CD14-positive monocyte (primary cell): ENCODE data around the gene KDELR1. TPM values are rescaled to one million over a fixed set of nuclear protein-coding genes. Genes with fewer than 3 reads are reported as not detected.

Experiments used
- DNase-seq, 3 donors: peaks; one replicate each; pipeline ENCODE4 v3.0.0-alpha.2; 2011 to 2022
- H2AFZ ChIP-seq: 2 replicates; pipeline ENCODE4 v1.6.0; 2012; ENCODE audit warnings: mild to moderate bottlenecking, low read depth, low read length, inconsistent platforms; ENCODE audit not compliant: insufficient read depth, poor library complexity, severe bottlenecking
- H3K27ac ChIP-seq, 2 donors: 1 replicate in 1 of 2; 2 replicates in 1 of 2; pipeline ENCODE4 v1.5.1; 2012 to 2013; ENCODE audit warnings: low read length in 2 of 2, control low read depth in 1 of 2, inconsistent platforms in 1 of 2, low read depth in 1 of 2, mild to moderate bottlenecking in 1 of 2
- H3K27me3 ChIP-seq, 2 donors: one replicate each; pipeline versions ENCODE4 v1.6.0 to v1.6.1; 2011 to 2013; ENCODE audit warnings: low read length in 2 of 2; ENCODE audit not compliant: control insufficient read depth in 2 of 2, insufficient read depth in 2 of 2
- H3K36me3 ChIP-seq, 2 donors: replicated peaks in 1 of 2; 1 replicate in 1 of 2; 2 replicates in 1 of 2; pipeline versions ENCODE4 v1.5.1 to v1.6.1; 2012 to 2013; ENCODE audit warnings: low read length in 2 of 2, control low read depth in 1 of 2, inconsistent platforms in 1 of 2, mild to moderate bottlenecking in 1 of 2; ENCODE audit not compliant: insufficient read depth in 2 of 2, control insufficient read depth in 1 of 2
- H3K4me1 ChIP-seq, 2 donors: 1 replicate in 1 of 2; 2 replicates in 1 of 2; pipeline versions ENCODE4 v1.5.1 to v1.6.1; 2012 to 2013; ENCODE audit warnings: low read length in 2 of 2, control low read depth in 1 of 2, inconsistent platforms in 1 of 2, mild to moderate bottlenecking in 1 of 2, moderate library complexity in 1 of 2; ENCODE audit not compliant: insufficient read depth in 2 of 2, control insufficient read depth in 1 of 2
- H3K4me2 ChIP-seq: replicated peaks from 2 replicates; pipeline ENCODE3; 2012; ENCODE audit warnings: low read length, moderate library complexity, mild to moderate bottlenecking; ENCODE audit not compliant: poor library complexity, severe bottlenecking; ENCODE audit errors: extremely low read depth
- H3K4me3 ChIP-seq, 3 experiments: fragments of 200-600 bp in 1 of 3; sonication (generic) in 1 of 3; replicated peaks in 1 of 3; 1 replicate in 2 of 3; 2 replicates in 1 of 3; pipeline ENCODE4 v1.5.1; 2011 to 2013; ENCODE audit warnings: low read length in 3 of 3, mild to moderate bottlenecking in 3 of 3, control low read depth in 2 of 3, low read depth in 2 of 3, inconsistent platforms in 1 of 3, moderate library complexity in 1 of 3
- H3K79me2 ChIP-seq: 2 replicates; pipeline ENCODE4 v1.6.0; 2012; ENCODE audit warnings: mild to moderate bottlenecking, control low read depth, inconsistent platforms, low read length, moderate library complexity; ENCODE audit not compliant: insufficient read depth
- H3K9ac ChIP-seq: 2 replicates; pipeline ENCODE4 v1.6.0; 2017; ENCODE audit warnings: low read length, mild to moderate bottlenecking; ENCODE audit not compliant: insufficient read depth, poor library complexity, severe bottlenecking
- H3K9me3 ChIP-seq, 2 donors: replicated peaks in 1 of 2; 1 replicate in 1 of 2; 2 replicates in 1 of 2; pipeline versions ENCODE4 v1.5.1 to v1.6.1; 2012 to 2013; ENCODE audit warnings: low read length in 2 of 2, control low read depth in 1 of 2; ENCODE audit not compliant: control insufficient read depth in 1 of 2, insufficient read depth in 1 of 2
- H4K20me1 ChIP-seq: 2 replicates; pipeline ENCODE4 v1.6.0; 2012; ENCODE audit warnings: mild to moderate bottlenecking, low read length, control low read depth, moderate library complexity; ENCODE audit not compliant: insufficient read depth
- H3K27ac Mint-ChIP-seq, 7 donors: one replicate each; pipeline ENCODE4 v1.8.0; 2020; ENCODE audit warnings: mild to moderate bottlenecking in 7 of 7, mixed read lengths in 7 of 7, moderate library complexity in 6 of 7, inconsistent platforms in 2 of 7
- H3K27me3 Mint-ChIP-seq, 3 donors: one replicate each; pipeline ENCODE4 v1.8.0; 2021 to 2022; ENCODE audit warnings: low read depth in 3 of 3, mild to moderate bottlenecking in 3 of 3, mixed read lengths in 3 of 3, moderate library complexity in 3 of 3, inconsistent platforms in 1 of 3
- H3K36me3 Mint-ChIP-seq, 2 donors: one replicate each; pipeline ENCODE4 v1.8.0; 2020; ENCODE audit warnings: mixed read lengths in 2 of 2, inconsistent platforms in 1 of 2, mild to moderate bottlenecking in 1 of 2
- H3K4me1 Mint-ChIP-seq: one replicate; pipeline ENCODE4 v1.8.0; 2020; ENCODE audit warnings: mild to moderate bottlenecking, mixed read lengths
- H3K4me3 Mint-ChIP-seq, 2 donors: one replicate each; pipeline ENCODE4 v1.8.0; 2020; ENCODE audit warnings: mild to moderate bottlenecking in 2 of 2, mixed read lengths in 2 of 2, moderate library complexity in 1 of 2
- H3K9me3 Mint-ChIP-seq, 7 donors: one replicate each; pipeline ENCODE4 v1.8.0; 2020 to 2022; ENCODE audit warnings: mixed read lengths in 7 of 7, mild to moderate bottlenecking in 6 of 7, moderate library complexity in 6 of 7, inconsistent platforms in 2 of 7
- CTCF ChIP-seq: fragments of 200-600 bp; IDR thresholded peaks from one replicate; pipeline ENCODE4 v1.8.0; 2022; ENCODE audit warnings: antibody characterized with exemption, mild to moderate bottlenecking
- WGBS: methylation state at CpG from one replicate; pipeline ENCODE4 v1.1.5; 2013; ENCODE audit warnings: missing lambda C conversion rate; ENCODE audit not compliant: insufficient coverage; 5-methylcytosine and 5-hydroxymethylcytosine counted together
- intact Hi-C, 2 donors: fragments of 100-400 bp; cut with micrococcal nuclease; formaldehyde crosslinking; loops; one replicate each; pipeline versions ENCODE4 v1.15.0 to v1.15.1; 2023
- polyA plus RNA-seq, 3 donors: library from polyadenylated mRNA; depleted of rRNA in 1 of 3; unstranded in 2 of 3; stranded (reverse) in 1 of 3; fragments of 300-500 nt in 2 of 3; fragments of >200 nt in 1 of 3; fragmentation: Illumina TruSeq in 2 of 3; gene quantifications; 1 replicate in 2 of 3; 2 replicates in 1 of 3; pipeline ENCODE4 v1.2.3, GENCODE V29; 2012 to 2021

The KDELR1 gene
- polyA plus RNA-seq, 3 donors, result 42.0 to 72.0 (median 51.3) TPM

DNA sequence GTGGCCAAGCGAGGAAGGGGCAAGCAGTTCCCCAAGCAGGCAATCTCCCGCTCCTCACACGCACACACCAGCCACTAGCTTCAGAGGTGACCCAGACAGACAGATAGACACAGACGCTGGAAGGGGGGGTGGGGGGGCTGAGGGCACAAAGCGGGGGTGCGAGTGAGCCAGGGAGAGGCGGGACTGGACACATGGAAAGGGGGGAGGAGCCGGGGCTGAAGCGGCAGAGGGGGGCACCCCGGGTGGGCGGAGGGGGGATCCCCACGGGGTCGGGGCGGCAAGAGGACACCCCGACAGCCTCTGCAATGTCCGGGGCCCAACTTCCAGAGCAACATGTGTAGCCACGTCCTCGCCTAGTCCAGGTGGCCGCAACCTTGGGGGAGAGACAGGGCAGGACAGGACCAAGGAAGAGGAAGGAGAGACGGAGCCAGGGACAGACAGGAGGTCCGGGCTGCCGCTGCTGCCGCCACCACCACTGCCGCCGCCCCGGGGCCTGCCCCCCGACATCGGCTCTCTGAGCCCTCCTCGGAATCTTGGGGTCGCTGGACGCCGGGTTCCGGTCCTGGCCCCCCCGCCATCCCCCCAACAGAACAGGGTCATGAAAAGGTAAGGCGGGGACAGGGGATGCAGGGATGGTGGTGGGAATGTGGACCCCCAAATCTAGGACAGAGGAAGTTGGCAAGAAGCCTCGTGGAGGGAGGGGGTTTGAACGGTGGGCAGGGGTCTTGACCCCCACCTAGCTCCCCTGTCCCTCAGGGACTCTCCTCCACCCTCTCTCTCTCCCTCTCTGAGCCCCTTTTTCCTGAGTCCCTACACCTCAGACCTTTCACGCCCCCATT lies 3.2 kb upstream of the KDELR1 start:
- peak in 1 of 3 donors; percentile 17 for DNase-seq
- Histone ChIP-seq H2AFZ (no peak overlapping the region), H3K27ac (no peak overlapping the region), H3K79me2 (peaks cover 16% of the 10 kb centered on the region), H4K20me1 (peaks cover 5% of the 10 kb centered on the region), H3K4me1 (peaks cover 37 to 46% of the 10 kb centered on the region in 2 donors), H3K9ac (no peak overlapping the region), H3K4me2 (no peak overlapping the region), H3K27me3 (peaks cover 48 to 59% of the 10 kb centered on the region in 2 donors), H3K9me3 (peaks cover 4 to 15% of the 10 kb centered on the region in 2 donors), H3K4me3 (no peak overlapping the region), H3K36me3 (no peaks in the 10 kb centered on the region)
- Mint-ChIP-seq H3K4me3 (peak overlapping the region in 1 of 2 donors; percentile 80), H3K27ac (no peak overlapping the region), H3K9me3 (peaks cover 4 to 46% (median 12%) of the 10 kb centered on the region in 7 donors), H3K27me3 (peaks cover 58 to 69% (median 67%) of the 10 kb centered on the region in 3 donors), H3K4me1 (peaks cover 33% of the 10 kb centered on the region), H3K36me3 (peaks cover 0 to 10% of the 10 kb centered on the region in 2 donors)
- intact Hi-C loops, result loop anchor here in 1 of 2 donors (10.0 kb wide), 1 partner anchor 50 kb away; the partner anchor contains the start of gene GRWD1
- 1% methylated on average over 10 of the region's 38 CpGs for WGBS
- TF ChIP-seq CTCF, result no peak

DNA sequence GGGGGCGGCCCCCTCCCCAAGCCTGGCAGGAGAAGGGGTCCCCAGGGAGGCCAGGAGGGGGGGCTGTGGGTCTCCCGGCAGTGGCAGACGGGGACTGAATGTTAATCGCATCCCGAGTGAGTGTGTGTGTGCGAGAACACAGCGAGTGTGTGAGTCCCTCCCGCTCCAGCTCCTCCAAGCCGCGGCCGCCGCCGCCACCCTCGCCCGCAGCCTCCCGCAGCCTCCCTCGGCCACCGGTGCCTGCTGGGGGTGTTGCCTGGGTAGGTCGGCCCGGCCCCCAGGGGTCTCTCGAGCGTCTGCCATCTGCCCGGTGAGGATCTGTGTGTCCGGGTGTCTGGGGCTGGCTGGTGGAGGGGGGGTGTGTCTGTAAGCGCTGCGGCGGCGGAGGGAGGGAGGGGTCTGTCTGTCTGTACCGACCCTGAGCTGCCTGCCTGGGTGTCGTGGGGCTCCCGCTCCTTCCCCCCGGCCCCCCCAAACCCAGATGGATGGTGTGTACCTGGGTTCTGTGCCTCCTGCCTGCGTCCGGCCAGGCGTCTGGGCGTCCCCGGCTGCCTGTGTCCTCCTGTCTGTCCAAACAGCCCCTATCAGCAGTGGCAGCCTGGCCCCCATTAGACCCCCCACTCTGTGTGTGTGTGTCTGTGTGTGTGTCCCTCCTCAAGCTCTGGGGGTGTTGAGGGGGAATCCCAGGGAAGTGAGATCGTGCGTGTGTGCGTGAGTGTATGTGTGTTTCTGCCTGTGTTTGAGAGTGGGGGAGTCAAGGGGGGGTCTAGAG lies 2.4 kb upstream of the KDELR1 start, which contains the start of gene GRIN2D:
TSS of gene GRIN2D (plus strand) at position 110 of the 772 bp plus-strand sequence. CDS start 4,725 bp downstream, outside the sequence.
- TF ChIP-seq CTCF, result no peak
- Mint-ChIP-seq H3K4me3 (peak within 1 kb of the TSS in 1 of 2 donors; percentile 80), H3K27ac (peak within 1 kb of the TSS in 2 of 7 donors; percentile 19 to 71), H3K9me3 (peaks cover 0 to 44% (median 10%) of the 10 kb centered on the region in 7 donors), H3K27me3 (peaks cover 58 to 67% (median 64%) of the 10 kb centered on the region in 3 donors), H3K36me3 (peaks cover 8 to 14% of the 10 kb centered on the region in 2 donors), H3K4me1 (peaks cover 28% of the 10 kb centered on the region)
- no peak within 1 kb of the TSS for H2AFZ ChIP-seq
- no peak within 1 kb of the TSS for H3K27ac ChIP-seq
- peaks cover 5% of the 10 kb centered on the region for H4K20me1 ChIP-seq
- no peak within 1 kb of the TSS for H3K4me2 ChIP-seq
- peaks cover 2 to 8% of the 10 kb centered on the region in 2 donors for H3K36me3 ChIP-seq
- peaks cover 48 to 59% of the 10 kb centered on the region in 2 donors for H3K27me3 ChIP-seq
- peaks cover 0 to 15% of the 10 kb centered on the region in 2 donors for H3K9me3 ChIP-seq
- H3K4me3 ChIP-seq, result no peak within 1 kb of the TSS
- intact Hi-C loops, result loop anchor here in 1 of 2 donors (10.0 kb wide), 1 partner anchor 51 kb away; the partner anchor contains the start of gene GRWD1
- WGBS, result 0% methylated on average over 18 of the region's 40 CpGs
- H3K79me2 ChIP-seq, result peaks cover 21% of the 10 kb centered on the region
- no peak within 1 kb of the TSS for H3K9ac ChIP-seq
- H3K4me1 ChIP-seq, result peaks cover 30 to 39% of the 10 kb centered on the region in 2 donors
- peak in 1 of 3 donors; percentile 63 for DNase-seq
